H1 (cell line): ENCODE measurements around the gene TTLL5. TPM values are rescaled to one million over a fixed set of nuclear protein-coding genes. Genes with fewer than 3 reads are reported as not detected.

Experiments used
- CTCF ChIA-PET: fragments of 300-600 bp; sonication (Branson Sonifier 250); formaldehyde crosslinking; loops from one replicate; lab custom pipeline; 2021; ENCODE audit not compliant: partially characterized antibody; lab: Charles Lee
- POLR2A ChIA-PET: fragments of 300-600 bp; sonication (Branson Sonifier 250); formaldehyde crosslinking; loops from one replicate; lab custom pipeline; 2021; ENCODE audit warnings: inconsistent platforms; ENCODE audit not compliant: partially characterized antibody; lab: Charles Lee
- DNase-seq, 2 experiments: peaks; one replicate each; pipeline versions ENCODE4 v3.0.0 to v3.0.0-alpha.2; 2010 to 2022; ENCODE audit warnings: low spot score in 2 of 2, low read depth in 1 of 2, mixed read lengths in 1 of 2
- FAIRE-seq: peaks from 2 replicates; lab custom pipeline; 2011; peaks lifted over from hg19 to GRCh38; lab: Jason Lieb, UNC
- H2AFZ ChIP-seq: 2 replicates; pipeline ENCODE4 v1.8.1; 2012; ENCODE audit warnings: low read length, inconsistent platforms
- H2AK5ac ChIP-seq: 2 replicates; pipeline ENCODE4 v1.6.1; 2013; ENCODE audit warnings: low read depth, low read length
- H2BK120ac ChIP-seq: replicated peaks from 2 replicates; pipeline ENCODE3; 2013; ENCODE audit warnings: low read depth, low read length, inconsistent platforms
- H2BK12ac ChIP-seq: 2 replicates; pipeline ENCODE4 v1.6.1; 2013; ENCODE audit warnings: low read depth, low read length
- H2BK15ac ChIP-seq: 2 replicates; pipeline ENCODE4 v1.6.1; 2013; ENCODE audit warnings: low read length
- H2BK20ac ChIP-seq: 2 replicates; pipeline ENCODE4 v1.6.1; 2013; ENCODE audit warnings: low read length
- H2BK5ac ChIP-seq: 2 replicates; pipeline ENCODE4 v1.6.1; 2013; ENCODE audit warnings: low read depth, low read length
- H3K14ac ChIP-seq: 2 replicates; pipeline ENCODE4 v1.6.1; 2013; ENCODE audit warnings: inconsistent platforms; ENCODE audit not compliant: insufficient read length
- H3K18ac ChIP-seq: 2 replicates; pipeline ENCODE4 v1.6.1; 2013; ENCODE audit warnings: low read length; ENCODE audit errors: extremely low read depth
- H3K23ac ChIP-seq: 2 replicates; pipeline ENCODE4 v1.6.1; 2013; ENCODE audit warnings: inconsistent platforms; ENCODE audit not compliant: insufficient read length
- H3K23me2 ChIP-seq: 2 replicates; pipeline ENCODE4 v1.6.1; 2013; ENCODE audit warnings: low read depth, low read length
- H3K27ac ChIP-seq: 2 replicates; pipeline ENCODE4 v1.6.1; 2011; ENCODE audit warnings: low read depth, low read length, inconsistent platforms
- H3K27me3 ChIP-seq, 4 experiments: replicated peaks in 1 of 4; 1 replicate in 1 of 4; 2 replicates in 3 of 4; pipeline versions ENCODE4 v1.6.1 to v1.8.1; 2011 to 2013; ENCODE audit warnings: low read length in 3 of 4, mild to moderate bottlenecking in 3 of 4, inconsistent platforms in 2 of 4, mixed read lengths in 2 of 4, moderate library complexity in 1 of 4; ENCODE audit not compliant: control insufficient read depth in 3 of 4, insufficient read depth in 3 of 4; ENCODE audit errors: extremely low read depth in 1 of 4
- H3K36me3 ChIP-seq, 4 experiments: 2 replicates each; pipeline versions ENCODE4 v1.6.1 to v1.8.1; 2011 to 2013; ENCODE audit warnings: mild to moderate bottlenecking in 4 of 4, low read length in 3 of 4, moderate library complexity in 2 of 4, control low read depth in 1 of 4, inconsistent platforms in 1 of 4; ENCODE audit not compliant: insufficient read depth in 4 of 4, control insufficient read depth in 2 of 4
- H3K4ac ChIP-seq: replicated peaks from 2 replicates; pipeline ENCODE3; 2013; ENCODE audit warnings: low read length, low read depth, mixed read lengths, inconsistent platforms; ENCODE audit not compliant: insufficient read length
- H3K4me1 ChIP-seq, 4 experiments: replicated peaks in 1 of 4; 1 replicate in 1 of 4; 2 replicates in 3 of 4; pipeline versions ENCODE4 v1.6.1 to v1.8.1; 2011 to 2013; ENCODE audit warnings: low read length in 3 of 4, inconsistent platforms in 2 of 4, mixed read lengths in 1 of 4; ENCODE audit not compliant: insufficient read depth in 4 of 4, control insufficient read depth in 3 of 4
- H3K4me2 ChIP-seq, 2 experiments: 2 replicates each; pipeline versions ENCODE4 v1.6.1 to v1.8.1; 2011 to 2013; ENCODE audit warnings: low read depth in 2 of 2, low read length in 2 of 2, control low read depth in 1 of 2, inconsistent platforms in 1 of 2, mild to moderate bottlenecking in 1 of 2; ENCODE audit not compliant: insufficient read depth in 1 of 2
- H3K4me3 ChIP-seq, 4 experiments: fragments of 200-600, 300-600 bp in 1 of 4; sonication (generic), shearing (Covaris generic), sonication (Bioruptor Twin) in 1 of 4; 2 replicates each; pipeline versions ENCODE4 v1.5.1 to v1.8.1; 2011 to 2016; ENCODE audit warnings: low read length in 4 of 4, low read depth in 3 of 4, control low read depth in 2 of 4, inconsistent platforms in 2 of 4, mild to moderate bottlenecking in 2 of 4, mixed read lengths in 1 of 4, moderate library complexity in 1 of 4; ENCODE audit not compliant: insufficient read depth in 2 of 4; ENCODE audit errors: extremely low read depth in 1 of 4
- H3K56ac ChIP-seq: replicated peaks from 2 replicates; pipeline ENCODE3; 2013; ENCODE audit warnings: low read depth, mild to moderate bottlenecking, mixed read lengths, low read length, inconsistent platforms; ENCODE audit not compliant: insufficient read length
- H3K79me1 ChIP-seq: 2 replicates; pipeline ENCODE4 v1.6.1; 2013; ENCODE audit warnings: low read depth, low read length, control low read depth
- H3K79me2 ChIP-seq, 2 experiments: 2 replicates each; pipeline versions ENCODE4 v1.6.1 to v1.8.1; 2012 to 2013; ENCODE audit warnings: low read length in 2 of 2, mild to moderate bottlenecking in 2 of 2, inconsistent platforms in 1 of 2; ENCODE audit not compliant: insufficient read depth in 2 of 2, control insufficient read depth in 1 of 2
- H3K9ac ChIP-seq, 4 experiments: replicated peaks in 1 of 4; 1 replicate in 1 of 4; 2 replicates in 3 of 4; pipeline versions ENCODE4 v1.6.1 to v1.8.1; 2011 to 2013; ENCODE audit warnings: low read depth in 3 of 4, low read length in 3 of 4, control low read depth in 2 of 4, mild to moderate bottlenecking in 2 of 4, moderate library complexity in 2 of 4, inconsistent platforms in 1 of 4; ENCODE audit errors: extremely low read depth in 1 of 4
- H3K9me3 ChIP-seq, 2 experiments: 2 replicates each; pipeline versions ENCODE4 v1.6.1 to v1.8.1; 2012 to 2013; ENCODE audit warnings: mild to moderate bottlenecking in 2 of 2, moderate library complexity in 2 of 2, control low read depth in 1 of 2, inconsistent platforms in 1 of 2, low read depth in 1 of 2, low read length in 1 of 2, mixed read lengths in 1 of 2; ENCODE audit not compliant: insufficient read depth in 2 of 2
- H4K20me1 ChIP-seq, 2 experiments: replicated peaks in 1 of 2; 2 replicates each; pipeline versions ENCODE3 to v1.8.1; 2011 to 2013; ENCODE audit warnings: inconsistent platforms in 2 of 2, low read length in 2 of 2, mild to moderate bottlenecking in 1 of 2; ENCODE audit not compliant: insufficient read depth in 2 of 2, control insufficient read depth in 1 of 2
- H4K5ac ChIP-seq: 2 replicates; pipeline ENCODE4 v1.6.1; 2013; ENCODE audit warnings: low read length, low read depth, mixed read lengths, inconsistent platforms; ENCODE audit not compliant: insufficient read length
- H4K8ac ChIP-seq: 2 replicates; pipeline ENCODE4 v1.8.0; 2013; ENCODE audit warnings: mild to moderate bottlenecking, moderate library complexity, low read length, inconsistent platforms; ENCODE audit not compliant: insufficient read depth; ENCODE audit errors: extremely low read depth
- H4K91ac ChIP-seq: replicated peaks from 2 replicates; pipeline ENCODE3; 2013; ENCODE audit warnings: low read length, mixed read lengths, inconsistent platforms; ENCODE audit not compliant: insufficient read length
- ASH2L ChIP-seq: fragments of 200-600, 300-600 bp; sonication (generic); IDR thresholded peaks from one replicate; pipeline ENCODE4 v1.7.1; 2017; ENCODE audit warnings: low read length
- CBX8 ChIP-seq: fragments of 300-800, 300-1000 bp; sonication (generic); IDR thresholded peaks from 2 replicates; pipeline ENCODE4 v1.7.1; 2016; ENCODE audit warnings: low read depth, low read length, borderline replicate concordance
- HDAC6 ChIP-seq: IDR thresholded peaks from one replicate; pipeline ENCODE4 v1.7.1; 2012; ENCODE audit warnings: low read depth, mild to moderate bottlenecking, inconsistent platforms, low read length, moderate library complexity
- JUND ChIP-seq: IDR thresholded peaks from 2 replicates; pipeline ENCODE4 v1.6.1; 2011; ENCODE audit warnings: mild to moderate bottlenecking, improper control_type of control experiment, low read length
- PHF8 ChIP-seq: fragments of 200-600 bp; sonication (generic); conservative IDR thresholded peaks from 2 replicates; pipeline ENCODE4 v1.7.1; 2012; ENCODE audit warnings: low read depth, mild to moderate bottlenecking, inconsistent platforms, low read length, moderate library complexity
- RAD21 ChIP-seq, 2 experiments: IDR thresholded peaks in 1 of 2; conservative IDR thresholded peaks in 1 of 2; 2 replicates each; pipeline ENCODE4 v1.6.1; 2011; ENCODE audit warnings: low read depth in 2 of 2, low read length in 2 of 2, improper control_type of control experiment in 1 of 2, inconsistent platforms in 1 of 2, mild to moderate bottlenecking in 1 of 2, moderate library complexity in 1 of 2
- TAF1 ChIP-seq: IDR thresholded peaks from 2 replicates; pipeline ENCODE4 v1.6.1; 2011; ENCODE audit warnings: mild to moderate bottlenecking, low read depth, low read length
- TCF12 ChIP-seq: IDR thresholded peaks from 2 replicates; pipeline ENCODE4 v1.6.1; 2011; ENCODE audit warnings: low read depth, mild to moderate bottlenecking, low read length
- TEAD4 ChIP-seq: IDR thresholded peaks from 2 replicates; pipeline ENCODE4 v1.6.1; 2012; ENCODE audit warnings: low read depth, low read length, inconsistent platforms, mixed read lengths
- WGBS, 2 experiments: shearing (Covaris generic) in 1 of 2; methylation state at CpG; one replicate each; pipeline versions ENCODE4 v1.1.6 to v1.1.7; 2013 to 2015; ENCODE audit warnings: low lambda C conversion rate in 2 of 2, mixed read lengths in 2 of 2, inconsistent platforms in 1 of 2, low coverage in 1 of 2, missing lambda C conversion rate in 1 of 2; ENCODE audit not compliant: insufficient replicate concordance in 2 of 2, insufficient coverage in 1 of 2, insufficient read length in 1 of 2; ENCODE audit errors: extremely low coverage in 1 of 2, missing lambda C conversion rate in 1 of 2; 5-methylcytosine and 5-hydroxymethylcytosine counted together
- polyA plus RNA-seq, 7 experiments: library from polyadenylated mRNA; depleted of rRNA in 3 of 7; stranded (reverse) in 5 of 7; unstranded in 2 of 7; fragments of >200 nt in 5 of 7; fragments of 200-250 nt in 2 of 7; gene quantifications; 1 replicate in 5 of 7; 2 replicates in 1 of 7; 4 replicates in 1 of 7; pipeline versions ENCODE4 v1.2.1 to v1.2.3, GENCODE V29; 2011 to 2013; ENCODE audit warnings: missing spikeins in 2 of 7, mixed read lengths in 2 of 7
- total RNA-seq: library from RNA; stranded (reverse); fragmentation: NEBNext Ultra II Directional; extraction: Animal tissue kit (Norgen Biotek cat#: 25700); gene quantifications from 2 replicates; pipeline ENCODE4 v1.2.1, GENCODE V29; 2021

TTLL5 gene
- total and polyA plus RNA-seq, 2 of the 8 experiments (the other 6 are each of a cell fraction or from before 2014, with no cell fraction given): 16.1 to 45.9 TPM

DNA sequence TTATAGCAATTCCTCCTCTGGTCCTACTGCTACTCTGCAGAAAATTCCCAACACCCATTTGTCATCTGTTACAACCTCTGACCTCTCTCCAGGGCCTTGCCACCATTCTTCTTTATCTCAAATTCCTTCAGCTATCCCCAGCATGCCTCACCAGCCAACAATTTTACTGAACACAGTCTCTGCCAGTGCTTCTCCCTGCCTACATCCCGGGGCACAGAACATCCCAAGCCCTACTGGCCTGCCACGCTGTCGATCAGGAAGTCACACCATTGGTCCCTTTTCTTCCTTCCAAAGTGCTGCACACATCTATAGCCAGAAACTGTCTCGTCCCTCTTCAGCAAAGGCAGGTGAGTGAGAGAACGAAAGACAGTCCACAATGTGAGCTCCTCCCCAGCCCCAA is 122.1 kb downstream of the TTLL5 start:
- DNase-seq: no peak
- Histone ChIP-seq H3K4me2 (no peak overlapping the region), H2AK5ac (no peak overlapping the region), H4K8ac (no peak overlapping the region), H4K5ac (no peak overlapping the region), H3K4me1 (no peaks in the 10 kb centered on the region), H3K23me2 (no peaks in the 10 kb centered on the region), H3K56ac (no peak overlapping the region), H3K9me3 (no peaks in the 10 kb centered on the region), H2BK120ac (no peak overlapping the region), H3K23ac (no peak overlapping the region), H3K27ac (no peak overlapping the region), H3K79me2 (no peaks in the 10 kb centered on the region), H4K91ac (no peak overlapping the region), H3K14ac (no peak overlapping the region), H2BK5ac (no peak overlapping the region), H2BK15ac (no peak overlapping the region), H4K20me1 (peaks cover 0 to 2% of the 10 kb centered on the region in 2 experiments), H3K4me3 (no peak overlapping the region), H3K36me3 (peaks cover 3 to 22% (median 10%) of the 10 kb centered on the region in 4 experiments; a peak in 7 of 8 replicates), H3K4ac (no peak overlapping the region), H3K18ac (no peak overlapping the region), H3K79me1 (no peaks in the 10 kb centered on the region), H3K27me3 (no peaks in the 10 kb centered on the region), H2AFZ (no peak overlapping the region), H2BK12ac (no peak overlapping the region), H2BK20ac (no peak overlapping the region), H3K9ac (no peak overlapping the region)
- WGBS, 2 experiments: 95% methylated on average over 5 of the region's 5 CpGs; no CpG with 5 or more reads in 1 of the 2 experiments
- ChIA-PET CTCF (interaction anchor here (1.1 to 1.6 kb wide), 2 partner anchors 74 to 670 kb away, joined by 3 to 4 read pairs; no protein-coding TSS in a partner anchor), POLR2A (no interaction called here)
- FAIRE-seq: no peak
- no peak for TF ChIP-seq CBX8
- TF ChIP-seq HDAC6: no peak
- TF ChIP-seq TAF1: no peak
- TF ChIP-seq TCF12: no peak
- no peak for TF ChIP-seq RAD21 (IDR thresholded peaks at IDR 0.05 in 1 of 2, conservative IDR thresholded peaks at IDR 0.05 in 1 of 2; ENCODE audit: low read depth in 2 of 2, low read length in 2 of 2)
- no peak for TF ChIP-seq ASH2L
- no peak for TF ChIP-seq PHF8
- no peak for TF ChIP-seq JUND
- TF ChIP-seq TEAD4: no peak
